HL-60 (cell line): ENCODE data around the gene C16orf90.

Experiments
- DNase-seq, 2 experiments: peaks; one replicate each; pipeline ENCODE4 v3.0.0-alpha.2; 2010 to 2020; ENCODE audit warnings: low read depth in 1 of 2, low spot score in 1 of 2
- H3K27ac ChIP-seq: fragments of 250-450 bp; sonication (Bioruptor Pico); replicated peaks from 2 replicates; pipeline ENCODE4 v1.5.1; 2020; ENCODE audit warnings: mild to moderate bottlenecking, moderate library complexity
- H3K27me3 ChIP-seq: fragments of 250-450 bp; sonication (Bioruptor Pico); 2 replicates; pipeline ENCODE4 v1.5.1; 2021; ENCODE audit warnings: mild to moderate bottlenecking, moderate library complexity; ENCODE audit not compliant: insufficient read depth, poor library complexity, severe bottlenecking
- H3K4me3 ChIP-seq: replicated peaks from 2 replicates; pipeline ENCODE4 v1.5.1; 2011; ENCODE audit warnings: mild to moderate bottlenecking, control low read depth, low read length; ENCODE audit not compliant: insufficient read depth
- CTCF ChIP-seq: IDR thresholded peaks from one replicate; pipeline ENCODE4 v1.5.1; 2011; ENCODE audit warnings: low read length, control low read depth, inconsistent platforms; ENCODE audit not compliant: insufficient read depth
- GABPA ChIP-seq: IDR thresholded peaks from 2 replicates; pipeline ENCODE4 v1.6.1; 2012; ENCODE audit warnings: low read depth
- POLR2AphosphoS5 ChIP-seq: IDR thresholded peaks from 2 replicates; pipeline ENCODE4 v1.6.1; 2012; ENCODE audit warnings: low read depth
- REST ChIP-seq: IDR thresholded peaks from 2 replicates; pipeline ENCODE4 v1.6.1; 2012; ENCODE audit warnings: low read depth; ENCODE audit not compliant: insufficient replicate concordance
- SPI1 ChIP-seq: IDR thresholded peaks from 2 replicates; pipeline ENCODE4 v1.6.1; 2012; ENCODE audit warnings: low read depth, mild to moderate bottlenecking, borderline replicate concordance

The C16orf90 gene

GRCh38 chr16:3523281-3523680 is 28.0 kb upstream of the C16orf90 start:
- H3K4me3 ChIP-seq: no peak overlapping the region
- TF ChIP-seq REST (no peak), CTCF (no peak), GABPA (no peak), SPI1 (no peak), POLR2AphosphoS5 (no peak)
- no peak overlapping the region for H3K27ac ChIP-seq
- no peaks in the 10 kb centered on the region for H3K27me3 ChIP-seq
- DNase-seq: no peak

- no peak for TF ChIP-seq POLR2AphosphoS5
- TF ChIP-seq GABPA: no peak
- no peak for TF ChIP-seq REST
- TF ChIP-seq SPI1: no peak
- no peak for TF ChIP-seq CTCF
Observed at GRCh38 chr16:3520841-3521240, 25.6 kb upstream of the C16orf90 start.

GRCh38 chr16:3520413-3520812 is 25.1 kb upstream of the C16orf90 start:
- no peak for TF ChIP-seq CTCF
- no peak for TF ChIP-seq REST
- no peak for TF ChIP-seq GABPA
- TF ChIP-seq SPI1: no peak
- no peak for TF ChIP-seq POLR2AphosphoS5

More at GRCh38 chr16:3520841-3521240, 25.6 kb upstream of the C16orf90 start:
- Histone ChIP-seq H3K27ac (no peak overlapping the region), H3K4me3 (no peak overlapping the region), H3K27me3 (no peaks in the 10 kb centered on the region)
- DNase-seq: no peak

More at GRCh38 chr16:3520413-3520812, 25.1 kb upstream of the C16orf90 start:
- DNase-seq: no peak
- H3K27me3 ChIP-seq: no peaks in the 10 kb centered on the region
- no peak overlapping the region for H3K27ac ChIP-seq
- no peak overlapping the region for H3K4me3 ChIP-seq
